ENCODE results near the gene TENT5A. TPM values are rescaled to one million over a fixed set of nuclear protein-coding genes. Genes with fewer than 3 reads are reported as not detected.

The TENT5A gene
- total RNA-seq, 6 experiments from 2014 or later = 7.7 to 16.9 (median 9.1) TPM

GRCh38 chr6:81722506-81723223 is 29.8 kb downstream of the TENT5A start:
- Histone ChIP-seq H3K4me1 (peaks cover 0 to 4% (median 0%) of the 10 kb centered on the region in 4 donors), H3K36me3 (no peaks in the 10 kb centered on the region), H3K4me3 (no peak overlapping the region), H3K27ac (no peak overlapping the region), H3K9me3 (no peaks in the 10 kb centered on the region), H3K27me3 (no peaks in the 10 kb centered on the region)
- no peak for ATAC-seq
- 75% methylated on average over 1 of the region's 1 CpG for WGBS (ENCODE audit: insufficient coverage, low coverage, low lambda C conversion rate, missing lambda C conversion rate)
- TF ChIP-seq, protein P1, sequence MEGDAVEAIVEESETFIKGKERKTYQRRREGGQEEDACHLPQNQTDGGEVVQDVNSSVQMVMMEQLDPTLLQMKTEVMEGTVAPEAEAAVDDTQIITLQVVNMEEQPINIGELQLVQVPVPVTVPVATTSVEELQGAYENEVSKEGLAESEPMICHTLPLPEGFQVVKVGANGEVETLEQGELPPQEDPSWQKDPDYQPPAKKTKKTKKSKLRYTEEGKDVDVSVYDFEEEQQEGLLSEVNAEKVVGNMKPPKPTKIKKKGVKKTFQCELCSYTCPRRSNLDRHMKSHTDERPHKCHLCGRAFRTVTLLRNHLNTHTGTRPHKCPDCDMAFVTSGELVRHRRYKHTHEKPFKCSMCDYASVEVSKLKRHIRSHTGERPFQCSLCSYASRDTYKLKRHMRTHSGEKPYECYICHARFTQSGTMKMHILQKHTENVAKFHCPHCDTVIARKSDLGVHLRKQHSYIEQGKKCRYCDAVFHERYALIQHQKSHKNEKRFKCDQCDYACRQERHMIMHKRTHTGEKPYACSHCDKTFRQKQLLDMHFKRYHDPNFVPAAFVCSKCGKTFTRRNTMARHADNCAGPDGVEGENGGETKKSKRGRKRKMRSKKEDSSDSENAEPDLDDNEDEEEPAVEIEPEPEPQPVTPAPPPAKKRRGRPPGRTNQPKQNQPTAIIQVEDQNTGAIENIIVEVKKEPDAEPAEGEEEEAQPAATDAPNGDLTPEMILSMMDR (IDR thresholded peaks at IDR 0.05) = no peak
- TF ChIP-seq POLR2A (IDR thresholded peaks at IDR 0.05) = no peak
- DNase-seq = no peak
- intact Hi-C loops (cut with DNase I) = no loop called here

GRCh38 chr6:81720427-81720826 is 32.1 kb downstream of the TENT5A start:
- Histone ChIP-seq H3K27me3 (no peaks in the 10 kb centered on the region), H3K27ac (no peak overlapping the region), H3K36me3 (no peaks in the 10 kb centered on the region), H3K4me1 (no peaks in the 10 kb centered on the region), H3K9me3 (no peaks in the 10 kb centered on the region), H3K4me3 (no peak overlapping the region)
- ATAC-seq (no peak), DNase-seq (no peak)
- intact Hi-C loops (cut with DNase I) = no loop called here
- TF ChIP-seq POLR2A (IDR thresholded peaks at IDR 0.05) = no peak
- TF ChIP-seq, protein P1 (IDR thresholded peaks at IDR 0.05) = no peak
- WGBS (ENCODE audit: insufficient coverage, low coverage, low lambda C conversion rate, missing lambda C conversion rate) = 60% methylated on average over 1 of the region's 1 CpG

DNA sequence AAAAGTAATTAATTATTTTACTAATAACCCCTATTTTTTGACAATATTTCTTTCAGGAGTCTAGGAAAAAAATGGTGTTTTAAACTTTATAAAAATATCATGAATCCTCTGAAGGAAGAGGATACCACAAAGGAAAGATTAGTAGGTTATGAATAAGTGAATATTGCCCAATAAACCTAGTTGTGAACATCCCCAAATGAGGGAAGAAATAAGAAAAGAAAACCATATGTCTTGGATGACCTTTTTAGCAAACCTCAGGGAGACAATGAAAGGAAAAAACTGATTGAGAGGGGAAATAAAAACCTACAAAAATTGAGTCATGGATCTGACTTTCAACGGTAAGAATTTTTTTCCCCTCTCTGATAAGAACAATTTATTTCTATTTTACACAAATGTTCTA is 34.4 kb downstream of the TENT5A start:
- H3K4me3 ChIP-seq = no peak overlapping the region
- TF ChIP-seq, protein P1 (IDR thresholded peaks at IDR 0.05) = no peak
- TF ChIP-seq POLR2A (IDR thresholded peaks at IDR 0.05) = no peak
- no peaks in the 10 kb centered on the region for H3K9me3 ChIP-seq
- no peaks in the 10 kb centered on the region for H3K36me3 ChIP-seq
- WGBS (ENCODE audit: insufficient coverage, low coverage, low lambda C conversion rate, missing lambda C conversion rate) = 71% methylated on average over 1 of the region's 1 CpG
- DNase-seq (no peak), ATAC-seq (no peak)
- no peaks in the 10 kb centered on the region for H3K27me3 ChIP-seq
- intact Hi-C loops (cut with DNase I) = no loop called here
- no peaks in the 10 kb centered on the region for H3K4me1 ChIP-seq
- no peak overlapping the region for H3K27ac ChIP-seq

DNA sequence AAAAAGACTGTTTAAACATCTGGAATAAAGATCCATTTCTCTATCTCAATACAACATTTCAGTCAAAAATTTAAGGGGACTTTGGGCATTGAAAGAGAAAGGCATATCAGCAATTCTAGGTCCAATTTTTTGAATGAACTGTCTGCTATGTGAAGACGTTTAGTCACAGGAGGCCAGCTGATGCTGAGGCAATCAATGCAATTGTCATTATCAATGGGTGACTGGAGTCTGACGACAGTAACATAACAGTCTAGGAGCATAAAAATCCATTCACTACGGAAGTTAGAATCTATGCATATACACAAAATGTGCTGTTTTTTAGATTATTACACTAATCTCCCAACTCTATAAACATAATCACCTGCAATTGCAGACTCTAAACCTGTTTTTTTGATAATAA is 37.8 kb downstream of the TENT5A start:
- intact Hi-C loops (cut with DNase I) = no loop called here
- no peak for DNase-seq
- 67% methylated on average over 3 of the region's 3 CpGs for WGBS (ENCODE audit: insufficient coverage, low coverage, low lambda C conversion rate, missing lambda C conversion rate)

More for the DNA sequence above, 37.8 kb downstream of the TENT5A start:
- Histone ChIP-seq H3K4me3 (no peak overlapping the region), H3K4me1 (no peaks in the 10 kb centered on the region), H3K9me3 (no peaks in the 10 kb centered on the region), H3K27me3 (no peaks in the 10 kb centered on the region), H3K36me3 (no peaks in the 10 kb centered on the region), H3K27ac (no peak overlapping the region)
- no peak for ATAC-seq
- TF ChIP-seq, protein P1 (IDR thresholded peaks at IDR 0.05) = no peak
- TF ChIP-seq POLR2A (IDR thresholded peaks at IDR 0.05) = no peak
